Adrenal gland (tissue), 12 donors: ENCODE results near the gene LRP1B. TPM values are rescaled to one million over a fixed set of nuclear protein-coding genes. Genes with fewer than 3 reads are reported as not detected.

ENCODE experiments used
- DNase-seq, 7 donors: peaks; one replicate each; pipeline ENCODE4 v3.0.0-alpha.2; 2019 to 2020
- H3K27ac ChIP-seq, 5 donors: fragments of 200-600 bp; sonication (generic) in 4 of 5; 1 replicate in 3 of 5; 2 replicates in 2 of 5; pipeline versions ENCODE4 v1.5.1 to v1.8.0; 2016 to 2020; ENCODE audit warnings: mild to moderate bottlenecking in 1 of 5
- H3K27me3 ChIP-seq: fragments of 200-600 bp; 2 replicates; pipeline ENCODE4 v1.8.0; 2021
- H3K36me3 ChIP-seq, 2 donors: fragments of 200-600 bp; replicated peaks in 1 of 2; 1 replicate in 1 of 2; 2 replicates in 1 of 2; pipeline versions ENCODE4 v1.5.1 to v1.8.0; 2018 to 2022
- H3K4me1 ChIP-seq, 2 donors: fragments of 200-600 bp; replicated peaks in 1 of 2; 1 replicate in 1 of 2; 2 replicates in 1 of 2; pipeline versions ENCODE4 v1.5.1 to v1.8.0; 2018 to 2021
- H3K4me3 ChIP-seq, 4 donors: fragments of 200-600 bp; sonication (generic) in 3 of 4; one replicate each; pipeline ENCODE4 v1.5.1; 2016 to 2018
- H3K9me3 ChIP-seq, 3 donors: fragments of 200-600 bp; sonication (generic) in 1 of 3; replicated peaks in 1 of 3; 1 replicate in 2 of 3; 2 replicates in 1 of 3; pipeline versions ENCODE4 v1.5.1 to v1.8.0; 2016 to 2021
- POLR2A ChIP-seq, 2 donors: fragments of 450-650 bp; IDR thresholded peaks; one replicate each; pipeline ENCODE4 v1.6.1; 2017; ENCODE audit warnings: antibody characterized with exemption in 2 of 2, mild to moderate bottlenecking in 2 of 2, moderate library complexity in 1 of 2
- WGBS, 4 donors: extraction: QIAGEN DNeasy Blood & Tissue Kit in 2 of 4; methylation state at CpG; one replicate each; pipeline versions ENCODE4 v1.1.5 to v1.1.7; 2013 to 2017; 5-methylcytosine and 5-hydroxymethylcytosine counted together
- intact Hi-C, 2 donors: fragments of 100-400 bp; cut with DNase I; formaldehyde crosslinking; loops; one replicate each; pipeline versions ENCODE4 v1.14.1 to v1.15.0; 2022 to 2023
- polyA plus RNA-seq, 3 donors: library from polyadenylated mRNA; stranded (reverse); fragments of 200-250 nt in 2 of 3; fragments of 350-450 nt in 1 of 3; fragmentation: Illumina TruSeq in 1 of 3; extraction: RNeasy Lipid Tissue Mini Kit (QIAGEN cat#74804) in 1 of 3; gene quantifications; one replicate each; pipeline ENCODE4 v1.2.3, GENCODE V29; 2013 to 2014
- total RNA-seq, 9 donors: library from RNA; depleted of rRNA in 4 of 9; stranded (reverse); fragments of >200 nt in 4 of 9; fragments of 120-200 nt in 1 of 9; fragmentation: NEBNext Ultra II Directional in 1 of 9; extraction: Animal tissue kit (Norgen Biotek cat#: 25700) in 1 of 9; gene quantifications; one replicate each; pipeline versions ENCODE4 v1.1.0 to v1.2.4, GENCODE V29; 2013 to 2023
- TF ChIP-seq, protein P1 (sequence below), 6 experiments: fragments of 450-650 bp in 4 of 6; fragments of 200-600 bp in 2 of 6; sonication (generic) in 1 of 6; IDR thresholded peaks; 1 replicate in 5 of 6; 2 replicates in 1 of 6; pipeline versions ENCODE4 v1.5.1 to v1.8.0; 2016 to 2021; ENCODE audit warnings: antibody characterized with exemption in 6 of 6, mild to moderate bottlenecking in 2 of 6, moderate library complexity in 1 of 6
- donor health status: healthy with polysubstance abuse.
- donor health status: Bipolar disorder and iron deficiency.
- donor health status: DM: yes; HTN: yes; CAD: no.
- donor health status: DM: no; HTN: no; CAD: no.
- donor health status: DM: no; HTN: no; CAD: no.
- donor health status: DM: yes; HTN: yes; CAD: no.

The LRP1B gene
- total and polyA plus RNA-seq, 12 donors: 0.84 to 5.4 (median 2.1) TPM

DNA sequence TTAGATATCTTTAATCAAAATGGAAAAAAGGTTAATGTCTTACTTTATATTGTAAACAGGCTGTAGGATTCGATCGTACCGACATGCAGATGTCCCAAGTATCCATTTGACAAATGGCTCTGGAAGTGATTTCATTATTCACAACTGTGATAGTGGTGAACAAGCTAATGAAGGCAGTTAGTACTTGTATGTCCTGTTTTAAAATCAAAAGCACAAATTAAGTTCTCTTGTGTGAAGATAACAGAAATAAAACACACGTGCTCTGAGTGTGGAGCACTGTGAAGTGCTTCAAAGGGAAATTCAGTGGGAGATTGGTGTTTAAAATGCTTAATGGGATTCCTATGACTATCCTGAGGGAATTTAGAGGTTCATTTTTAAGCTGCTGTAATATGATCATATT is 8.6 kb upstream of the LRP1B start:
- no peaks in the 10 kb centered on the region for H3K4me1 ChIP-seq
- no peak for TF ChIP-seq POLR2A (IDR thresholded peaks at IDR 0.05)
- TF ChIP-seq, protein P1, sequence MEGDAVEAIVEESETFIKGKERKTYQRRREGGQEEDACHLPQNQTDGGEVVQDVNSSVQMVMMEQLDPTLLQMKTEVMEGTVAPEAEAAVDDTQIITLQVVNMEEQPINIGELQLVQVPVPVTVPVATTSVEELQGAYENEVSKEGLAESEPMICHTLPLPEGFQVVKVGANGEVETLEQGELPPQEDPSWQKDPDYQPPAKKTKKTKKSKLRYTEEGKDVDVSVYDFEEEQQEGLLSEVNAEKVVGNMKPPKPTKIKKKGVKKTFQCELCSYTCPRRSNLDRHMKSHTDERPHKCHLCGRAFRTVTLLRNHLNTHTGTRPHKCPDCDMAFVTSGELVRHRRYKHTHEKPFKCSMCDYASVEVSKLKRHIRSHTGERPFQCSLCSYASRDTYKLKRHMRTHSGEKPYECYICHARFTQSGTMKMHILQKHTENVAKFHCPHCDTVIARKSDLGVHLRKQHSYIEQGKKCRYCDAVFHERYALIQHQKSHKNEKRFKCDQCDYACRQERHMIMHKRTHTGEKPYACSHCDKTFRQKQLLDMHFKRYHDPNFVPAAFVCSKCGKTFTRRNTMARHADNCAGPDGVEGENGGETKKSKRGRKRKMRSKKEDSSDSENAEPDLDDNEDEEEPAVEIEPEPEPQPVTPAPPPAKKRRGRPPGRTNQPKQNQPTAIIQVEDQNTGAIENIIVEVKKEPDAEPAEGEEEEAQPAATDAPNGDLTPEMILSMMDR (IDR thresholded peaks at IDR 0.05): no peak
- H3K27me3 ChIP-seq: no peaks in the 10 kb centered on the region
- no peak overlapping the region for H3K4me3 ChIP-seq
- H3K9me3 ChIP-seq: no peaks in the 10 kb centered on the region
- no peak for DNase-seq
- H3K27ac ChIP-seq: no peak overlapping the region
- intact Hi-C loops: no loop called here
- 69 to 80% (median 75%) methylated on average over 4 of the region's 4 CpGs for WGBS, 4 donors
- no peaks in the 10 kb centered on the region for H3K36me3 ChIP-seq

GRCh38 chr2:142136571-142136970 is 5.8 kb upstream of the LRP1B start:
- Histone ChIP-seq H3K27ac (no peak overlapping the region), H3K36me3 (no peaks in the 10 kb centered on the region), H3K4me1 (peaks cover 0 to under 1% of the 10 kb centered on the region in 2 donors), H3K27me3 (no peaks in the 10 kb centered on the region), H3K9me3 (no peaks in the 10 kb centered on the region), H3K4me3 (no peak overlapping the region)
- intact Hi-C loops: no loop called here
- no peak for TF ChIP-seq POLR2A (IDR thresholded peaks at IDR 0.05)
- TF ChIP-seq, protein P1 (IDR thresholded peaks at IDR 0.05): no peak
- DNase-seq: no peak

- DNase-seq: no peak
- no peak for TF ChIP-seq POLR2A (IDR thresholded peaks at IDR 0.05)
- TF ChIP-seq, protein P1 (IDR thresholded peaks at IDR 0.05): no peak
- no peaks in the 10 kb centered on the region for H3K36me3 ChIP-seq
- H3K4me1 ChIP-seq: peaks cover 0 to 13% of the 10 kb centered on the region in 2 donors
- no peak overlapping the region for H3K4me3 ChIP-seq
- intact Hi-C loops: no loop called here
- 85 to 91% (median 87%) methylated on average over 3 of the region's 3 CpGs for WGBS, 4 donors
- H3K9me3 ChIP-seq: no peaks in the 10 kb centered on the region
- H3K27me3 ChIP-seq: peaks cover 2% of the 10 kb centered on the region
- H3K27ac ChIP-seq: no peak overlapping the region
Observed at GRCh38 chr2:142134911-142135310, 4.1 kb upstream of the LRP1B start.

DNA sequence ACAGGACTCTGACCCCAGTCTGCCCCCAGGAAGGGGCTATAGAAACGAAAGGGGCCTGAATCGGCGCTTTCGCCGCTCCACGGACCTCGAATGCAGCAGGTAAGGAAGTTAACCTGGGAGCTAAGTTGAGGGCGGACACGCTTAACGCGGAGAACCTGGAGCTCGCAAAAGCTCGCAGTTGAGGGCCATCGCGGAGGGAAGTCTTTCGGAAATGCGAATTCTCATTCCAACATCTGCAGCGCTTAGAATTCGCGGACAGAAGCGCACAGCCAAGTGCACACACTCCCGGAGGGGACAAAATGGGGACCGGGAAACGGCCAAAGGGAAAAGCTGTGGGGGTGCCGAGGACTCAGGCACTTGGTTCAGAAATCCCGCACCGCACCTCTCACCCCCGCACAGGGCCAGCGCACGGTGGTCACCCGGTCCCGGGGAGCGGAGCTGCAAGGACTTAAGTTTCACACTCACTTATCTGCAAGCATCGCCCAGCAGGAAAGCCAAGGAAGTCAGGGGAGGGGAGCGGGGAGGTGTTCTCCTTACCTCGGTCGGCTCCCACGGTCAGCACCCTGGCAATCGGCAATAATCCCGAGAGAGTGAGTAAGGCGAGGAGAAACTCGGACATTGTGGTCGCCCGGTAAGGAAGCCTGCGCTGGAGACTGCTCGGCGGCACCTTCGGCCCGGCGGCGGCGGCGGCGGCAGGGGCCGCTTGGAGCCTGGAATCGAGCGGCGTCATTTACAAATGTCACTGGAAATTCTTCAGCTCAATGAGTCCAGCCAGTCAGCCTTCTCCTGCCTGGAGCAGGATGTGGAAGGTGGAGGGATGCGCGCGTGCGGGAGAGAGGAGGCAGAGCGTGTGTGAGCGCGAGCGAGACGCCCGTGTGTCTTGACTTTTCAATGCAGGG is 456 bp downstream of the LRP1B start:
- H3K4me3 ChIP-seq: peak overlapping the region in 3 of 4 donors; percentile 16 to 63 (median 40)
- no peaks in the 10 kb centered on the region for H3K36me3 ChIP-seq
- DNase-seq: peak; percentile 58 to 78 (median 70)
- 1% methylated on average over 42 to 68 of the region's 68 CpGs for WGBS, 4 donors
- H3K4me1 ChIP-seq: peaks cover 0 to 15% of the 10 kb centered on the region in 2 donors
- peak in 1 of 2 donors; percentile 64 for TF ChIP-seq POLR2A (IDR thresholded peaks at IDR 0.05)
- TF ChIP-seq, protein P1 (IDR thresholded peaks at IDR 0.05): no peak
- H3K9me3 ChIP-seq: no peaks in the 10 kb centered on the region
- H3K27me3 ChIP-seq: peaks cover 10% of the 10 kb centered on the region
- peak overlapping the region in 4 of 5 donors; percentile 21 to 70 (median 48) for H3K27ac ChIP-seq
- intact Hi-C loops: no loop called here
